ENCODE measurements around the gene STOML3.

STOML3 gene

GRCh38 chr13:38965281-38965680, 25.4 kb downstream of the STOML3 start:
- no peak for DNase-seq (ENCODE audit: low spot score)
- Histone ChIP-seq H3K27me3 (ENCODE audit: control insufficient read depth in 3 of 3, insufficient read depth in 3 of 3, low read depth in 1 of 3, low read length in 3 of 3) (no peaks in the 10 kb centered on the region), H3K9ac (ENCODE audit: low read depth, low read length, poor library complexity) (no peak overlapping the region), H3K27ac (replicated peaks; ENCODE audit: low read length) (no peak overlapping the region), H3K4ac (ENCODE audit: low read length) (no peak overlapping the region), H3K18ac (ENCODE audit: low read length) (no peak overlapping the region), H2BK5ac (ENCODE audit: low read length) (no peak overlapping the region), H3K9me3 (replicated peaks in 1 of 2; ENCODE audit: control insufficient read depth in 2 of 2, insufficient read depth in 1 of 2, low read depth in 1 of 2, low read length in 2 of 2) (peaks cover 2 to 3% of the 10 kb centered on the region in 2 donors), H2BK15ac (ENCODE audit: low read length) (no peak overlapping the region), H2AFZ (ENCODE audit: low read length) (no peak overlapping the region), H3K36me3 (replicated peaks in 1 of 2; ENCODE audit: control insufficient read depth in 2 of 2, insufficient read depth in 2 of 2, low read length in 2 of 2) (no peaks in the 10 kb centered on the region), H3K4me1 (ENCODE audit: control insufficient read depth in 2 of 2, insufficient read depth in 1 of 2, low read depth in 1 of 2, low read length in 2 of 2) (no peaks in the 10 kb centered on the region), H3K14ac (ENCODE audit: low read length) (no peak overlapping the region), H3K23ac (ENCODE audit: low read depth, low read length, poor library complexity) (no peak overlapping the region), H2BK12ac (ENCODE audit: low read length) (no peak overlapping the region), H3K79me1 (ENCODE audit: low read depth, low read length) (no peaks in the 10 kb centered on the region), H4K91ac (ENCODE audit: low read depth, low read length, poor library complexity) (no peak overlapping the region), H2AK5ac (ENCODE audit: low read depth, low read length) (no peak overlapping the region), H4K8ac (ENCODE audit: low read depth, low read length) (peak overlapping the region; percentile 77), H3K4me2 (ENCODE audit: insufficient read depth, low read length, poor library complexity, severe bottlenecking) (no peak overlapping the region), H2BK120ac (ENCODE audit: low read depth, low read length) (no peak overlapping the region), H3K4me3 (ENCODE audit: low read length in 2 of 2) (no peak overlapping the region)
- WGBS, 2 donors (ENCODE audit: extremely low coverage in 2 of 2, insufficient read length in 2 of 2, insufficient replicate concordance in 1 of 2): no CpG with 5 or more reads among the region's 4 CpGs

- H2AK5ac ChIP-seq (ENCODE audit: low read depth, low read length): no peak overlapping the region
- no peak overlapping the region for H2AFZ ChIP-seq (ENCODE audit: low read length)
- no peak overlapping the region for H2BK120ac ChIP-seq (ENCODE audit: low read depth, low read length)
- no peak overlapping the region for H3K27ac ChIP-seq (replicated peaks; ENCODE audit: low read length)
- no peak overlapping the region for H3K4me2 ChIP-seq (ENCODE audit: insufficient read depth, low read length, poor library complexity, severe bottlenecking)
- H3K18ac ChIP-seq (ENCODE audit: low read length): no peak overlapping the region
- no peaks in the 10 kb centered on the region for H3K79me1 ChIP-seq (ENCODE audit: low read depth, low read length)
- no peak overlapping the region for H2BK5ac ChIP-seq (ENCODE audit: low read length)
- H2BK12ac ChIP-seq (ENCODE audit: low read length): no peak overlapping the region
- H3K36me3 ChIP-seq (replicated peaks in 1 of 2; ENCODE audit: control insufficient read depth in 2 of 2, insufficient read depth in 2 of 2, low read length in 2 of 2): no peaks in the 10 kb centered on the region
- no peak overlapping the region for H3K23ac ChIP-seq (ENCODE audit: low read depth, low read length, poor library complexity)
- H3K9me3 ChIP-seq (replicated peaks in 1 of 2; ENCODE audit: control insufficient read depth in 2 of 2, insufficient read depth in 1 of 2, low read depth in 1 of 2, low read length in 2 of 2): peaks cover 2 to 4% of the 10 kb centered on the region in 2 donors
- no peak overlapping the region for H4K91ac ChIP-seq (ENCODE audit: low read depth, low read length, poor library complexity)
- no peak overlapping the region for H3K4ac ChIP-seq (ENCODE audit: low read length)
- no peaks in the 10 kb centered on the region for H3K4me1 ChIP-seq (ENCODE audit: control insufficient read depth in 2 of 2, insufficient read depth in 1 of 2, low read depth in 1 of 2, low read length in 2 of 2)
- H3K27me3 ChIP-seq (ENCODE audit: control insufficient read depth in 3 of 3, insufficient read depth in 3 of 3, low read depth in 1 of 3, low read length in 3 of 3): no peaks in the 10 kb centered on the region
- no peak overlapping the region for H3K9ac ChIP-seq (ENCODE audit: low read depth, low read length, poor library complexity)
- no peak overlapping the region for H4K8ac ChIP-seq (ENCODE audit: low read depth, low read length)
- no peak overlapping the region for H3K14ac ChIP-seq (ENCODE audit: low read length)
- no peak for DNase-seq (ENCODE audit: low spot score)
- H2BK15ac ChIP-seq (ENCODE audit: low read length): no peak overlapping the region
- no peak overlapping the region for H3K4me3 ChIP-seq (ENCODE audit: low read length in 2 of 2)
These were observed 30.5 kb downstream of the STOML3 start for GRCh38 chr13:38960175-38960574.

GRCh38 chr13:38957794-38958592, 32.6 kb downstream of the STOML3 start:
- WGBS, 2 donors (ENCODE audit: extremely low coverage in 2 of 2, insufficient read length in 2 of 2, insufficient replicate concordance in 1 of 2): no CpG with 5 or more reads among the region's 11 CpGs
- Histone ChIP-seq H3K4me3 (ENCODE audit: low read length in 2 of 2) (no peak overlapping the region), H2BK5ac (ENCODE audit: low read length) (no peak overlapping the region), H4K91ac (ENCODE audit: low read depth, low read length, poor library complexity) (no peak overlapping the region), H2AK5ac (ENCODE audit: low read depth, low read length) (no peak overlapping the region), H3K4me2 (ENCODE audit: insufficient read depth, low read length, poor library complexity, severe bottlenecking) (no peak overlapping the region), H3K27me3 (ENCODE audit: control insufficient read depth in 3 of 3, insufficient read depth in 3 of 3, low read depth in 1 of 3, low read length in 3 of 3) (no peaks in the 10 kb centered on the region), H3K18ac (ENCODE audit: low read length) (peak overlapping the region; percentile 45), H2BK120ac (ENCODE audit: low read depth, low read length) (no peak overlapping the region), H4K8ac (ENCODE audit: low read depth, low read length) (peak overlapping the region; percentile 84), H3K9ac (ENCODE audit: low read depth, low read length, poor library complexity) (no peak overlapping the region), H3K23ac (ENCODE audit: low read depth, low read length, poor library complexity) (no peak overlapping the region), H3K79me1 (ENCODE audit: low read depth, low read length) (no peaks in the 10 kb centered on the region), H2AFZ (ENCODE audit: low read length) (no peak overlapping the region), H2BK15ac (ENCODE audit: low read length) (no peak overlapping the region), H2BK12ac (ENCODE audit: low read length) (no peak overlapping the region), H3K9me3 (replicated peaks in 1 of 2; ENCODE audit: control insufficient read depth in 2 of 2, insufficient read depth in 1 of 2, low read depth in 1 of 2, low read length in 2 of 2) (peaks cover 2 to 3% of the 10 kb centered on the region in 2 donors), H3K14ac (ENCODE audit: low read length) (no peak overlapping the region), H3K4me1 (ENCODE audit: control insufficient read depth in 2 of 2, insufficient read depth in 1 of 2, low read depth in 1 of 2, low read length in 2 of 2) (no peaks in the 10 kb centered on the region), H3K36me3 (replicated peaks in 1 of 2; ENCODE audit: control insufficient read depth in 2 of 2, insufficient read depth in 2 of 2, low read length in 2 of 2) (no peaks in the 10 kb centered on the region), H3K27ac (replicated peaks; ENCODE audit: low read length) (no peak overlapping the region), H3K4ac (ENCODE audit: low read length) (no peak overlapping the region)
- DNase-seq (ENCODE audit: low spot score): no peak

- Histone ChIP-seq H3K36me3 (replicated peaks in 1 of 2; ENCODE audit: control insufficient read depth in 2 of 2, insufficient read depth in 2 of 2, low read length in 2 of 2) (no peaks in the 10 kb centered on the region), H2AFZ (ENCODE audit: low read length) (no peak overlapping the region), H2BK15ac (ENCODE audit: low read length) (no peak overlapping the region), H2BK12ac (ENCODE audit: low read length) (no peak overlapping the region), H3K27me3 (ENCODE audit: control insufficient read depth in 3 of 3, insufficient read depth in 3 of 3, low read depth in 1 of 3, low read length in 3 of 3) (no peaks in the 10 kb centered on the region), H3K9ac (ENCODE audit: low read depth, low read length, poor library complexity) (no peak overlapping the region), H3K18ac (ENCODE audit: low read length) (no peak overlapping the region), H2BK120ac (ENCODE audit: low read depth, low read length) (no peak overlapping the region), H3K14ac (ENCODE audit: low read length) (no peak overlapping the region), H3K23ac (ENCODE audit: low read depth, low read length, poor library complexity) (no peak overlapping the region), H3K4me1 (ENCODE audit: control insufficient read depth in 2 of 2, insufficient read depth in 1 of 2, low read depth in 1 of 2, low read length in 2 of 2) (no peaks in the 10 kb centered on the region), H3K4me2 (ENCODE audit: insufficient read depth, low read length, poor library complexity, severe bottlenecking) (no peak overlapping the region), H3K79me1 (ENCODE audit: low read depth, low read length) (no peaks in the 10 kb centered on the region), H2BK5ac (ENCODE audit: low read length) (no peak overlapping the region), H2AK5ac (ENCODE audit: low read depth, low read length) (no peak overlapping the region), H3K4ac (ENCODE audit: low read length) (no peak overlapping the region), H3K9me3 (replicated peaks in 1 of 2; ENCODE audit: control insufficient read depth in 2 of 2, insufficient read depth in 1 of 2, low read depth in 1 of 2, low read length in 2 of 2) (peaks cover 0 to 1% of the 10 kb centered on the region in 2 donors), H3K4me3 (ENCODE audit: low read length in 2 of 2) (no peak overlapping the region), H4K91ac (ENCODE audit: low read depth, low read length, poor library complexity) (no peak overlapping the region), H3K27ac (replicated peaks; ENCODE audit: low read length) (no peak overlapping the region), H4K8ac (ENCODE audit: low read depth, low read length) (no peak overlapping the region)
- no peak for DNase-seq (ENCODE audit: low spot score)
These were observed 35.8 kb downstream of the STOML3 start for GRCh38 chr13:38954844-38955243.
